ENCODE results near the gene HNRNPA3. TPM values are rescaled to one million over a fixed set of nuclear protein-coding genes. Genes with fewer than 3 reads are reported as not detected.

The HNRNPA3 gene
- total and polyA plus RNA-seq, 10 of the 15 experiments (the other 5 are each of a cell fraction or from before 2014, with no cell fraction given) = 40.4 to 343 (median 206) TPM

DNA sequence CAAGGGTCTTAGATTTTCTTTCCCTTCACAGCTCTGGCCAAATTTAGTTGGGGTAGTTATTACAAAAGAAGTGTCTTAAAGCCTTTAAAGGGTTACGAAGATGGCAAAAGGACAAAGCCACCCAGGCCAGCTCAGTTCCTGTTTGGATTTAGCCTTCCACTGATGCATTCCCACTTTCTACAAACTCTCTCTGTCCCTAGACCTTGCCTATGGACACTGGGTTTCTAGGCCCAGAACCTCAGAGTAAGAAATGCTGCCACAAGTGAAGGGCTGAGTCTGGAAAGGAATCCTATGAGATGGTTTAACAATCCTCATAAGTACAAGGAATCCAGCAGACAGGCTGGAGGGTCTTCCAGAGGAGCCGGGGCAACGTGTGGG is 38.6 kb downstream of the HNRNPA3 start:
- Histone ChIP-seq H4K20me1 (ENCODE audit: control insufficient read depth, insufficient read depth) (peaks cover 7% of the 10 kb centered on the region), H3K27me3 (replicated peaks in 1 of 2; ENCODE audit: control insufficient read depth in 2 of 2, insufficient read depth in 2 of 2, low read length in 1 of 2) (no peaks in the 10 kb centered on the region), H3K36me3 (ENCODE audit: control insufficient read depth in 2 of 2, insufficient read depth in 2 of 2, low read length in 1 of 2) (peaks cover 0 to 8% of the 10 kb centered on the region in 2 experiments; a peak in 2 of 4 replicates), H3K9me3 (replicated peaks; ENCODE audit: control insufficient read depth, insufficient read depth, low read length) (no peaks in the 10 kb centered on the region), H3K27ac (ENCODE audit: control insufficient read depth, insufficient read depth) (no peak overlapping the region), H3K4me1 (ENCODE audit: control insufficient read depth, insufficient read depth, low read length) (no peaks in the 10 kb centered on the region), H3K4me3 (no peak overlapping the region), H3K4me2 (ENCODE audit: control insufficient read depth, insufficient read depth) (no peak overlapping the region), H3K79me2 (ENCODE audit: control insufficient read depth, insufficient read depth, low read length) (peaks cover 87% of the 10 kb centered on the region), H3K9ac (ENCODE audit: control insufficient read depth, insufficient read depth, low read length) (no peak overlapping the region), H2AFZ (ENCODE audit: control insufficient read depth, low read depth, low read length) (no peak overlapping the region)
- ChIA-PET CTCF (interaction anchor here (2.3 kb wide), 1 partner anchor 12 kb away, joined by 8 read pairs; no protein-coding TSS in a partner anchor), RAD21 (ENCODE audit: unreplicated experiment) (interaction anchor here (0.8 to 1.1 kb wide), 2 partner anchors 12 to 86 kb away, joined by 3 to 5 read pairs; no protein-coding TSS in a partner anchor), POLR2A (interaction anchor here (0.6 kb wide), 1 partner anchor 1715 kb away, joined by 3 read pairs; no protein-coding TSS in a partner anchor), SMC1A (ENCODE audit: uncharacterized antibody, unreplicated experiment) (interaction anchor here (1.1 kb wide), 2 partner anchors 11 to 18 kb away, joined by 3 to 5 read pairs; no protein-coding TSS in a partner anchor)
- no TSS peak for BruUV-seq (replicated peaks)
- no peak for TF ChIP-seq MXI1 (IDR thresholded peaks at IDR 0.05; ENCODE audit: low read depth, low read length)
- TF ChIP-seq, protein P1, sequence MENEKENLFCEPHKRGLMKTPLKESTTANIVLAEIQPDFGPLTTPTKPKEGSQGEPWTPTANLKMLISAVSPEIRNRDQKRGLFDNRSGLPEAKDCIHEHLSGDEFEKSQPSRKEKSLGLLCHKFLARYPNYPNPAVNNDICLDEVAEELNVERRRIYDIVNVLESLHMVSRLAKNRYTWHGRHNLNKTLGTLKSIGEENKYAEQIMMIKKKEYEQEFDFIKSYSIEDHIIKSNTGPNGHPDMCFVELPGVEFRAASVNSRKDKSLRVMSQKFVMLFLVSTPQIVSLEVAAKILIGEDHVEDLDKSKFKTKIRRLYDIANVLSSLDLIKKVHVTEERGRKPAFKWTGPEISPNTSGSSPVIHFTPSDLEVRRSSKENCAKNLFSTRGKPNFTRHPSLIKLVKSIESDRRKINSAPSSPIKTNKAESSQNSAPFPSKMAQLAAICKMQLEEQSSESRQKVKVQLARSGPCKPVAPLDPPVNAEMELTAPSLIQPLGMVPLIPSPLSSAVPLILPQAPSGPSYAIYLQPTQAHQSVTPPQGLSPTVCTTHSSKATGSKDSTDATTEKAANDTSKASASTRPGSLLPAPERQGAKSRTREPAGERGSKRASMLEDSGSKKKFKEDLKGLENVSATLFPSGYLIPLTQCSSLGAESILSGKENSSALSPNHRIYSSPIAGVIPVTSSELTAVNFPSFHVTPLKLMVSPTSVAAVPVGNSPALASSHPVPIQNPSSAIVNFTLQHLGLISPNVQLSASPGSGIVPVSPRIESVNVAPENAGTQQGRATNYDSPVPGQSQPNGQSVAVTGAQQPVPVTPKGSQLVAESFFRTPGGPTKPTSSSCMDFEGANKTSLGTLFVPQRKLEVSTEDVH (IDR thresholded peaks at IDR 0.05; ENCODE audit: low read depth, partially characterized antibody) = no peak
- TF ChIP-seq POLR2A (IDR thresholded peaks at IDR 0.05; ENCODE audit: low read depth, low read length) = no peak
- TF ChIP-seq FOXM1 (IDR thresholded peaks at IDR 0.05; ENCODE audit: low read depth, low read length) = no peak
- no peak for TF ChIP-seq CBFB (IDR thresholded peaks at IDR 0.05; ENCODE audit: low read depth)
- TF ChIP-seq, protein P2, sequence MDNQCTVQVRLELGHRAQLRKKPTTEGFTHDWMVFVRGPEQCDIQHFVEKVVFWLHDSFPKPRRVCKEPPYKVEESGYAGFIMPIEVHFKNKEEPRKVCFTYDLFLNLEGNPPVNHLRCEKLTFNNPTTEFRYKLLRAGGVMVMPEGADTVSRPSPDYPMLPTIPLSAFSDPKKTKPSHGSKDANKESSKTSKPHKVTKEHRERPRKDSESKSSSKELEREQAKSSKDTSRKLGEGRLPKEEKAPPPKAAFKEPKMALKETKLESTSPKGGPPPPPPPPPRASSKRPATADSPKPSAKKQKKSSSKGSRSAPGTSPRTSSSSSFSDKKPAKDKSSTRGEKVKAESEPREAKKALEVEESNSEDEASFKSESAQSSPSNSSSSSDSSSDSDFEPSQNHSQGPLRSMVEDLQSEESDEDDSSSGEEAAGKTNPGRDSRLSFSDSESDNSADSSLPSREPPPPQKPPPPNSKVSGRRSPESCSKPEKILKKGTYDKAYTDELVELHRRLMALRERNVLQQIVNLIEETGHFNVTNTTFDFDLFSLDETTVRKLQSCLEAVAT (IDR thresholded peaks at IDR 0.05) = no peak
- in situ Hi-C loops (cut with MboI) (no loop called here), intact Hi-C loops (cut with micrococcal nuclease; ENCODE audit: unreplicated experiment) (no loop called here)
- FAIRE-seq (no peak), DNase-seq (ENCODE audit: low read depth, low spot score) (no peak), ATAC-seq (no peak)
- 100% methylated on average over 3 of the region's 3 CpGs for WGBS (ENCODE audit: insufficient coverage, insufficient replicate concordance, low lambda C conversion rate, missing lambda C conversion rate)
